Measurements from ENCODE around the gene MDC1.

Gene MDC1

DNA sequence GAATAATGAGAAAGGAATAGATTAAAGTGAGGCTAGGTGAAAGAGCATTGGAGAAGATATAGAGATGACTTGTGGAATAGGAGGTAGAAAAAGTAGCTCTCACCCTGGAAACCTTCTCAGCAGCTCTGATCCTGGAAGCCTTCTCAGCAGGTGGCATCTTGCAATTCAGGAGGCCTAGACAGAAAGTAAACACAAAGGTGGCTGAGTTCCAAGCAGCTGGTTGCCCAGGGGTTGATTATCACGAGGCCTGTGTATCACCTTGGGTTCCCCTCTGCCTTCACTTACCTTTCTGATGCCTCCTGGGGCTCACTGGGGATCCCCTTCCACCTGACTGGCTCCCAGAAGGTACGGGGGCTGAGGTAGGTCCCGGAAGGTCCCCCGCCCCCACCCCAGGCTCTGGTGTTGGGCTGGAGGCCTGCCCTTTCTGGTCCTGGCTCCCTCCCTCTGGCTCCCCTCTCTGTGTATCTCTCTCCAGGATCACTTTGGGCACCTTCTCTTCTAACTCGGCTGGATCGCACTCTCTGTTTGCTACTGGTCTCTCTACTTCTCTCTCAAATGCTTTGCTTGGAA is 9.7 kb downstream of the MDC1 start:
- no peak overlapping the region for H3K4me3 ChIP-seq (ENCODE audit: low read depth, low read length)
- no peak overlapping the region for H3K27ac ChIP-seq
- H3K36me3 ChIP-seq (ENCODE audit: control insufficient read depth, insufficient read depth, low read length) = no peaks in the 10 kb centered on the region
- no peaks in the 10 kb centered on the region for H3K4me1 ChIP-seq
- H3K4me2 ChIP-seq (ENCODE audit: low read length) = no peak overlapping the region
- no peaks in the 10 kb centered on the region for H3K9me3 ChIP-seq (ENCODE audit: control insufficient read depth, low read length)
- no peaks in the 10 kb centered on the region for H3K79me2 ChIP-seq
- TF ChIP-seq CTCF (IDR thresholded peaks at IDR 0.05) = no peak
- no peaks in the 10 kb centered on the region for H3K27me3 ChIP-seq (ENCODE audit: control insufficient read depth, insufficient read depth, low read length)
- H3K9ac ChIP-seq = no peak overlapping the region
- no peak overlapping the region for H2AFZ ChIP-seq

- H3K36me3 ChIP-seq (ENCODE audit: control insufficient read depth, insufficient read depth, low read length) = no peaks in the 10 kb centered on the region
- no peaks in the 10 kb centered on the region for H3K27me3 ChIP-seq (ENCODE audit: control insufficient read depth, insufficient read depth, low read length)
- H3K4me2 ChIP-seq (ENCODE audit: low read length) = no peak overlapping the region
- no peak overlapping the region for H3K4me3 ChIP-seq (ENCODE audit: low read depth, low read length)
- H3K4me1 ChIP-seq = no peaks in the 10 kb centered on the region
- no peak overlapping the region for H3K27ac ChIP-seq
- no peaks in the 10 kb centered on the region for H3K79me2 ChIP-seq
- no peak for TF ChIP-seq CTCF (IDR thresholded peaks at IDR 0.05)
- no peaks in the 10 kb centered on the region for H3K9me3 ChIP-seq (ENCODE audit: control insufficient read depth, low read length)
- no peak overlapping the region for H3K9ac ChIP-seq
- H2AFZ ChIP-seq = no peak overlapping the region
Measured at GRCh38 chr6:30705620-30706019, 11.5 kb downstream of the MDC1 start.

DNA sequence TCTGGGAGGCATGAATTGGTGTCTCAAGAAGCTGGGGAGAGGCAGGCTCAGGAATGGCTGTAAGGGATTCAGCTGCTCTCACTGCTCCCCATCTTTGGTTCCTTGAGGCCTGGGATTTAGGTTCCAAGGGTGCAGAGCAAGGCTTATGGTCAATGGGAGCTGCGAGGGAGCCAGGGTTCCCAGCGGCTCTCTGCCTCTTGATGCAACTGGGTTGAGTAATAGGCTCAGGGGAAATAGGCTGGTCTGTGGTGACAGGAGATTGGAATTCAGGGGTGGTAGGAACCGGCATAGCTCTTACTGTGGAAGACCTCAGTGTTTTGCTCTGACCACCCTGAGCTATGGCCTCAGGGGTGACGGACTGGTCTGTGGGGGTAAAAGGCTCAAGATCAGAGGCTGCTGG is 13.3 kb downstream of the MDC1 start:
- H3K4me3 ChIP-seq (ENCODE audit: low read depth, low read length) = no peak overlapping the region
- no peak overlapping the region for H3K27ac ChIP-seq
- no peaks in the 10 kb centered on the region for H3K36me3 ChIP-seq (ENCODE audit: control insufficient read depth, insufficient read depth, low read length)
- H2AFZ ChIP-seq = no peak overlapping the region
- no peaks in the 10 kb centered on the region for H3K4me1 ChIP-seq
- no peaks in the 10 kb centered on the region for H3K27me3 ChIP-seq (ENCODE audit: control insufficient read depth, insufficient read depth, low read length)
- no peak overlapping the region for H3K4me2 ChIP-seq (ENCODE audit: low read length)
- H3K9ac ChIP-seq = no peak overlapping the region
- no peak for TF ChIP-seq CTCF (IDR thresholded peaks at IDR 0.05)
- no peaks in the 10 kb centered on the region for H3K9me3 ChIP-seq (ENCODE audit: control insufficient read depth, low read length)
- H3K79me2 ChIP-seq = no peaks in the 10 kb centered on the region

GRCh38 chr6:30703011-30703410 is 14.1 kb downstream of the MDC1 start:
- Histone ChIP-seq H3K4me3 (ENCODE audit: low read depth, low read length) (no peak overlapping the region), H2AFZ (no peak overlapping the region), H3K79me2 (no peaks in the 10 kb centered on the region), H3K4me1 (no peaks in the 10 kb centered on the region), H3K9ac (no peak overlapping the region), H3K27ac (no peak overlapping the region), H3K27me3 (ENCODE audit: control insufficient read depth, insufficient read depth, low read length) (no peaks in the 10 kb centered on the region), H3K36me3 (ENCODE audit: control insufficient read depth, insufficient read depth, low read length) (no peaks in the 10 kb centered on the region), H3K9me3 (ENCODE audit: control insufficient read depth, low read length) (no peaks in the 10 kb centered on the region), H3K4me2 (ENCODE audit: low read length) (no peak overlapping the region)
- no peak for TF ChIP-seq CTCF (IDR thresholded peaks at IDR 0.05)

DNA sequence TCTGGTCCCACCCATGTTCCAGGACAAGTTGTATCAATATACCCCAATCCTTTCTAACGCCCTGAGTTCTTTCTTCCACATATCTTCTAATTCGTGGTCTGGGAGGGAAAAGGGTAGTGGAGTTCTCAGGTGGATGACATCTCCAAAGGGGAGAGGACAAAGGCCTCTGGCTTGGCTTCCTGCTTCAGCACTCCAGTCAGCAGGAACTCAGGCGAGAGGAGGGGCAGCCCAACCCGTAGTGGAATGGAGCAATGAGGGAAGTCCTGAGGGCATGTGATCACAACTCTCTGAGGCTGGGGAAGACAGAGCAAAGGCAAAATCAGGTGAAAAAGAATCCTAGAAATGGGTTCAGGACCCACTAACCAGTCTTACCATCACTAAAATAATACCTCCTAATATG is 16.7 kb downstream of the MDC1 start:
- H3K9me3 ChIP-seq (ENCODE audit: control insufficient read depth, low read length) = no peaks in the 10 kb centered on the region
- H3K27ac ChIP-seq = no peak overlapping the region
- no peak overlapping the region for H3K4me2 ChIP-seq (ENCODE audit: low read length)
- TF ChIP-seq CTCF (IDR thresholded peaks at IDR 0.05) = no peak
- H3K4me1 ChIP-seq = no peaks in the 10 kb centered on the region
- H3K27me3 ChIP-seq (ENCODE audit: control insufficient read depth, insufficient read depth, low read length) = no peaks in the 10 kb centered on the region
- no peak overlapping the region for H3K9ac ChIP-seq
- H2AFZ ChIP-seq = no peak overlapping the region
- no peak overlapping the region for H3K4me3 ChIP-seq (ENCODE audit: low read depth, low read length)
- H3K36me3 ChIP-seq (ENCODE audit: control insufficient read depth, insufficient read depth, low read length) = no peaks in the 10 kb centered on the region
- H3K79me2 ChIP-seq = no peaks in the 10 kb centered on the region
